Measurements from ENCODE around the gene CRYBA2. TPM values are rescaled to one million over a fixed set of nuclear protein-coding genes. Genes with fewer than 3 reads are reported as not detected.

CRYBA2 gene
- total and polyA plus RNA-seq, 9 of the 15 experiments (the other 6 are each of a cell fraction or from before 2014, with no cell fraction given): 0.11 to 1.8 (median 0.62) TPM; not detected in 5

DNA sequence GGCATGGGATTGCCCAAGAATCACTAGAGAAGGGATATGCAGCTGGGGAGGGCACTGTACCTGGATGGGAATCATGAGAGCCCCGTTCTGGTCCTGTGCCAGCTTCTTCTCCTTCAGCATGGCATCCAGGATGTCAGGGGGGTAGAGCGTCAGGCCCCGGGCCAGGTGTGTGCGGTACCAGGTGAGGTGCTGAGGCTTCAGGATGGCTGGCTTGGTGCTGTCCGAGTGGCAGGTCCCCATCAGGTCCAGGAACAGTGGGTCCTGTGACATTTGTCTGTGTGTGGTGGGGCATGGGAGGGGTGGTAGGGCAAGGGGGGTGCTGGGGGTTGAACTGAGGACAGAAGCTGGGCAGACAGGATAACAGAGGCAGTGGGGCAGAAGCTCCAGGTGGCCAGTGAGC lies 34.9 kb upstream of the CRYBA2 start (continued):
- TF ChIP-seq ZNF431 (CRISPR knock-in tag; IDR thresholded peaks at IDR 0.05) (no peak), HDAC8 (tag; IDR thresholded peaks at IDR 0.05) (no peak), ILF3 (IDR thresholded peaks at IDR 0.05; ENCODE audit: borderline replicate concordance) (no peak), PHB (CRISPR knock-in tag; IDR thresholded peaks at IDR 0.05) (no peak), KAT7 (CRISPR knock-in tag; IDR thresholded peaks at IDR 0.05; ENCODE audit: borderline replicate concordance) (no peak), ZKSCAN8 (CRISPR knock-in tag; IDR thresholded peaks at IDR 0.05) (no peak), DMBX1 (CRISPR knock-in tag; IDR thresholded peaks at IDR 0.05; ENCODE audit: borderline replicate concordance) (no peak)
- TF ChIP-seq, protein P1, sequence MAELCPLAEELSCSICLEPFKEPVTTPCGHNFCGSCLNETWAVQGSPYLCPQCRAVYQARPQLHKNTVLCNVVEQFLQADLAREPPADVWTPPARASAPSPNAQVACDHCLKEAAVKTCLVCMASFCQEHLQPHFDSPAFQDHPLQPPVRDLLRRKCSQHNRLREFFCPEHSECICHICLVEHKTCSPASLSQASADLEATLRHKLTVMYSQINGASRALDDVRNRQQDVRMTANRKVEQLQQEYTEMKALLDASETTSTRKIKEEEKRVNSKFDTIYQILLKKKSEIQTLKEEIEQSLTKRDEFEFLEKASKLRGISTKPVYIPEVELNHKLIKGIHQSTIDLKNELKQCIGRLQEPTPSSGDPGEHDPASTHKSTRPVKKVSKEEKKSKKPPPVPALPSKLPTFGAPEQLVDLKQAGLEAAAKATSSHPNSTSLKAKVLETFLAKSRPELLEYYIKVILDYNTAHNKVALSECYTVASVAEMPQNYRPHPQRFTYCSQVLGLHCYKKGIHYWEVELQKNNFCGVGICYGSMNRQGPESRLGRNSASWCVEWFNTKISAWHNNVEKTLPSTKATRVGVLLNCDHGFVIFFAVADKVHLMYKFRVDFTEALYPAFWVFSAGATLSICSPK (IDR thresholded peaks at IDR 0.05; ENCODE audit: borderline replicate concordance): no peak
- TF ChIP-seq, protein P2, sequence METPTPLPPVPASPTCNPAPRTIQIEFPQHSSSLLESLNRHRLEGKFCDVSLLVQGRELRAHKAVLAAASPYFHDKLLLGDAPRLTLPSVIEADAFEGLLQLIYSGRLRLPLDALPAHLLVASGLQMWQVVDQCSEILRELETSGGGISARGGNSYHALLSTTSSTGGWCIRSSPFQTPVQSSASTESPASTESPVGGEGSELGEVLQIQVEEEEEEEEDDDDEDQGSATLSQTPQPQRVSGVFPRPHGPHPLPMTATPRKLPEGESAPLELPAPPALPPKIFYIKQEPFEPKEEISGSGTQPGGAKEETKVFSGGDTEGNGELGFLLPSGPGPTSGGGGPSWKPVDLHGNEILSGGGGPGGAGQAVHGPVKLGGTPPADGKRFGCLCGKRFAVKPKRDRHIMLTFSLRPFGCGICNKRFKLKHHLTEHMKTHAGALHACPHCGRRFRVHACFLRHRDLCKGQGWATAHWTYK (CRISPR knock-in tag; IDR thresholded peaks at IDR 0.05): no peak

All from K562 (cell line).